KBM-7 (cell line): Measurements from ENCODE around the gene ERAS.
A peak's percentile ranks its signal among the peaks of the same experiment; 100 is the strongest.
"Not testable (repeated sequence)": the region's sequence is repeated elsewhere in the genome, so short reads cannot be mapped to it uniquely, and the experiment has no call there.

Experiments
- DNase-seq: peaks from one replicate; pipeline ENCODE4 v3.0.0-alpha.2; 2015
- in situ Hi-C: fragments of 300-500 bp; cut with MboI; formaldehyde crosslinking; loops from 2 replicates; pipeline ENCODE4 v1.14.3; 2020; ENCODE audit warnings: low sequenced_read_pairs, low pct_unique_long_range_greater_than_20kb, mixed read lengths

The ERAS gene

DNA sequence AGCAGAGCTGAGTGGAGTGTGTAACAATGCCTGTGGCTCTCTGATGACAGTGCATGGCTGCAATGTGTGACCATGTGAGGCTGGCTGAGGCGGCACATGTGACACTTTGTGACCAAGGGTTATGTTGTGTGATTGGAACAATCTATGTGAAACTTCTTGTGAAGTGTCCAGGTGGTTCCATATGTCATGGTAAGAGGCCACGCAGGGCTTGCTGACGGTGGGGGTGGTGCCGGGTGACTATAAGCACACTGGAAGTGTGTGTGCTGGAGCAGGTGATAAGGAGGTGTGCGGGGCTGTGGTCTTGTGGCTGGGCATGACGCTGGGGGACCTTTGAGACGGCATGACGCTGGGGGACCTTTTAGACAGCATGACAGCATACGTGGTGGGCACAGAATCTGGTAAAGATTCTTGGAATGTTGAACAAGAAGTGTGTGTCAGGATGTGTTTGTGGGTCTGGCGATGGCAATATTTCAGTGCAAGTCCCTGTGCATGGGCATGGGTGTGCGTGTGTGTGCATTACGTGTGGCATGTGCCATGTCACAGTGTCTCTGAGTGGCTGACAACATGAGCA is 31.9 kb upstream of the ERAS start:
- in situ Hi-C loops = no loop called here
- DNase-seq = no peak

- in situ Hi-C loops = no loop called here
- DNase-seq = no peak
Observed at GRCh38 chrX:48794911-48795515, 31.3 kb upstream of the ERAS start.

- in situ Hi-C loops = no loop called here
- DNase-seq = peak; percentile 17
Observed at GRCh38 chrX:48798318-48798717, 28.0 kb upstream of the ERAS start.

GRCh38 chrX:48800574-48801279 is 25.6 kb upstream of the ERAS start:
- in situ Hi-C loops = no loop called here
- peak; percentile 75 for DNase-seq

- DNase-seq = peak; percentile 100
- in situ Hi-C loops = no loop called here
Observed at GRCh38 chrX:48801280-48802088, 24.8 kb upstream of the ERAS start, which contains the start of gene HDAC6. HDAC6 (plus strand) TSS chrX:48802067; CDS start chrX:48802693, 626 bp downstream.

- in situ Hi-C loops = no loop called here
- DNase-seq = peak; percentile 92
Observed at GRCh38 chrX:48802089-48802904, 24.0 kb upstream of the ERAS start.

- in situ Hi-C loops = no loop called here
- DNase-seq = no peak
Observed at GRCh38 chrX:48802905-48803200, 23.5 kb upstream of the ERAS start.

DNA sequence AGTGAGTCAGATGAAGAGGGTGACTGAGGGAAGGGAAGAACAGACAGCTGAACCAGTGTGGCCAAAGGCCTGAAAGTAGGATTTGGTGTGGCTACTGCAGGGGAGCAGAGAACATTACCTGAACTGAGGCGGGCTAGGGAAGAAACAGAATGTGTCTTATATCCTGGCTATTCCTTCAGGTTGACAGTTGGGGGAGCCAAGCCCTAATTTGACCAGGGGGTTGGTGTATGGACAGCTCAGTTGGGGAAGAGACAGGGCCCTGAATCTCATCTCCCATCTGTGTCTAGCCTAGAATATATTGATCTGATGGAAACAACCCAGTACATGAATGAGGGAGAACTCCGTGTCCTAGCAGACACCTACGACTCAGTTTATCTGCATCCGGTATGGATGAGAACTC is 20.2 kb upstream of the ERAS start:
- in situ Hi-C loops = no loop called here
- no peak for DNase-seq

GRCh38 chrX:48813644-48814043 is 12.7 kb upstream of the ERAS start:
- in situ Hi-C loops = no loop called here
- DNase-seq = no peak

- DNase-seq = no peak
- in situ Hi-C loops = no loop called here
Observed at GRCh38 chrX:48814722-48815121, 11.6 kb upstream of the ERAS start.

- no peak for DNase-seq
- in situ Hi-C loops = no loop called here
Observed at GRCh38 chrX:48815266-48815665, 11.0 kb upstream of the ERAS start.

GRCh38 chrX:48816014-48816810 is 10.1 kb upstream of the ERAS start:
- in situ Hi-C loops = no loop called here
- DNase-seq = no peak

DNA sequence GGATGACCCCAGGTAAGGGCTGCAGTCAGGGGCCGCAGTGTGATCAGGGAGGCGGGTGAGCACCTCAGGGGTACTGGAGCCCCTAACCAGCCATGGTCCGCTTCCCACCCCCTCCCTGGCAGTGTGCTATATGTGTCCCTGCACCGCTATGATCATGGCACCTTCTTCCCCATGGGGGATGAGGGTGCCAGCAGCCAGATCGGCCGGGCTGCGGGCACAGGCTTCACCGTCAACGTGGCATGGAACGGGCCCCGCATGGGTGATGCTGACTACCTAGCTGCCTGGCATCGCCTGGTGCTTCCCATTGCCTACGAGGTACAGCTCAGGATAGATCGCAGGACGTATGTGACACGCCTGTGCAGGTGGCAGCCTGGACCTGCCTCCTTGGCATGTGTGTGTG is 8.2 kb upstream of the ERAS start:
- in situ Hi-C loops = no loop called here

DNA sequence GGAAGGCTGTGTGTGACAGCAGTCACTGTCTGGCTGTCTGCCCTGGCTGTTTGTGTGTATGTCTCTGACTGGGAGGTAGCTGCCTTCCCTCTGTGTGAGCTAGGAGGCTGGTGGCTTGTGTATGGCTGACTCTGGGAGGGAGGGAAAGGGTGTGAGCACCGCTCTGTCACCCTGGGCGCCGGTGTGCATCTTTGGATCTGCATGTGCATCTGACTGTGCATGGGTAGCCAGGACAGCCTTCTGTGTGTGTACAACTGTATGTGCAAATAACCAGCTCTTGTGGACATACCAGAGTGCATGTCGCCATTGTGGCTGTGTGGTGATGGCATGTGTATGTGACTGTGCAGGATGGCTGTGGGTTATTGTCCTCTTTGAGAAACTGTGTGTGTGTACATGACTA is 7.4 kb upstream of the ERAS start:
- in situ Hi-C loops = no loop called here
- no peak for DNase-seq

More for the DNA sequence above, 8.2 kb upstream of the ERAS start:
- DNase-seq = no peak

- in situ Hi-C loops, DNase-seq: not testable (repeated sequence)
Observed at GRCh38 chrX:48819394-48819793, 6.9 kb upstream of the ERAS start.

- no peak for DNase-seq
- in situ Hi-C loops = no loop called here
Observed at GRCh38 chrX:48823053-48823452, 3.3 kb upstream of the ERAS start.

GRCh38 chrX:48824066-48824465 is 2.2 kb upstream of the ERAS start:
- no peak for DNase-seq
- in situ Hi-C loops = no loop called here

GRCh38 chrX:48826876-48827653 is 752 bp downstream of the ERAS start:
- in situ Hi-C loops = no loop called here

More at GRCh38 chrX:48826876-48827653, 752 bp downstream of the ERAS start:
- no peak for DNase-seq
